CD4-positive, alpha-beta T cell treated with Interferon gamma for 1 hour (primary cell): ENCODE results near the gene ZSWIM3.
A peak's percentile ranks its signal among the peaks of the same experiment; 100 is the strongest.
"Not testable (repeated sequence)": the region's sequence is repeated elsewhere in the genome, so short reads cannot be mapped to it uniquely, and the experiment has no call there.

Source experiments
- DNase-seq: peaks from one replicate; pipeline ENCODE4 v3.0.0-alpha.2; 2020

The ZSWIM3 gene

DNA sequence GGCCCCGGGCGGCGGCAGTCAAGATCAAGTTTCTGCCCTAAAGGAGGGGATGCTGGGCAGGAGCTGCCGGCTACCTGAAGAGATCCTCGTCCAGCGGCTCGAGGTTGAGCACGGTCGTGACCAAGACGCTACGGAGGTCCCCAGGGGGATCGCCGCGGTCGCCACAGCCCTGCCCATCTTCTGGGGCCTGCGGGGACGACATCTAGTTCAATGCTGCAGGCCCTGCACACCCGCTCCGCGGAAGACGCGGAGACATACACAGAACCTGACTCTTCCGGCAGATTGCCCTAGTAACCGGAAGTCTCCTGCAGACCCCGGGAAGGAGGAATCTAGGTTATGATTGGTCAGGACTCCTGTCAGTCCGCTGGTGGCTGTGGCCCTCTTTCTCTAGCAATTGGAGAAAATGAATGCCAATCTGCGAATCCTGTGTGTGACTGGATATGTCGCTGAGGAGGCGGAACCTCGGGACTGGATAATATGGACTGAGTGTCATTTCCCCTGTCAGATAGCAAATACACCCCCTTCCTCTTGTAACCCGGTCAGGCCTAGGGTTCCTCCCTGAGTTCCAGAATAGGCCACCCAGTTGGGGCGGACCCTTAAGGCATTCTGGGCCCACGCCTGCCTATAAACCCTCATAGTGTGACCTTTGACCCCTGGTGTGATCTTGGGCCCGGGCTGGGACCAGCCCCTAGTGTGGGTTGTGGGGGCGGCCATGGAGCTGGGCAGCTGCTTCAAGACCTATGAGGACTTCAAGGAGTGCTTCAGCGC lies at the start of gene ZSWIM3, which contains the start of gene ACOT8:
Gene ZSWIM3, plus strand, starts transcription at position 501 of the 768 bp plus-strand sequence. Its CDS starts 212 bp downstream, at position 713.
Gene ACOT8, minus strand, starts transcription at position 279 of the 768 bp plus-strand sequence. Its CDS starts 77 bp downstream, at position 202.
- peak; percentile 97 for DNase-seq

DNA sequence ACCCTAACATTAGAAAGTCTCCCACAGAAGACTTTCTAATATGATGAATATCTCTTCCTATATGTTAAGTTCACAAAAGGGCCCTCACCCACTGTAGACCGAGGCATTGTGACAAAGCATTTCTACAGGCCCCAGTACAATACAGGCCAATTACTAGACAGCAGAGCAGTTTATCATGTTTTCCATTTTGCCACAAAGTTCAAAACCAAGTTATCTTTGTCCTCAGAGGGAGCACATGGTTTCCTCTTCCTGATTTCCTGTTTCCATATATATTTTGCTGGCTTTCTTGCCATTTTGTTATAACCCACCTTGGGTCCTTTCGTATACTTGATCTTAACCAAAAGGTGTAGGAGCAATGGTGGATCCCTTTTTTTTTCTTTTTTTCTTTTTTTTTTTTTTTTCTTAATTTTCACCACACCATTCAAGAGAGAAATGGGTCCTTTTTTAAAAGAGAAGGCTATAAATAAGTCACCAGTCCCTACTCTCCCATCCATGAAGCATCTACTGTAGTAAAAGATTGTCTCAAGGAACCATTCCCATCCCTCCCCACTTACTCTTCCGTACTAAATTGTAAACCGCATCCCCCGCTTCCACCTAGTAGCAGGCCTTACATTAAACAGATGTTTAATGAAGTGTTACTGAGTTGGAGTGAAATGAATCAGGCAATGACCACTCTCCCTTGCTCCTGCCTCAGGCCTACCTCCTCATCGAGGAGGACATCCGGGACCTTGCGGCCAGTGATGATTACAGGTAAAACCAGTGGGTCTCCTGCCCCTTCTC lies 47.0 kb upstream of the ZSWIM3 start:
- DNase-seq: no peak

GRCh38 chr20:45812157-45813005 lies 45.0 kb upstream of the ZSWIM3 start, which contains the start of gene UBE2C:
Gene UBE2C (plus strand): TSS chr20:45812644. CDS start chr20:45812696, 52 bp downstream.
- DNase-seq: peak; percentile 95

- no peak for DNase-seq
These were observed 44.4 kb upstream of the ZSWIM3 start for GRCh38 chr20:45813006-45813340.

DNA sequence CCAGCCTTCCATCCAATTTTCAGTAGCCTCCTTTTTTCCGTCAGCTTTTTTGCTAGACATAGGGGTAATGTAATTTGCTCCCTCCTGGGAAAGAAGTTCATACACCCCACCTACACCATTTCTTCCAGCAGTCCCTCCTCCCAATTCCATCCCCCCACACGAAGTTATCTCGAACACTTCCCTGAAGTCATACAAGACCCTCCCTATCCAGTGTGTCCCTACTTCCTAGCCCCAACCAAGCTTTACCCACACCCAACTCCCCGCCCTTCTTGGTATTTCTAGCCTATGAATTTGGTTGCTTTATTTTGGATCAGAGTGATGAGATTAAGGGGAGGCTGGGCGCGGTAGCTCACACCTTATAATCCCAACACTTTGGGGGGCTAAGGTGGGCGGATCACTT lies 43.9 kb upstream of the ZSWIM3 start:
- DNase-seq: no peak

DNA sequence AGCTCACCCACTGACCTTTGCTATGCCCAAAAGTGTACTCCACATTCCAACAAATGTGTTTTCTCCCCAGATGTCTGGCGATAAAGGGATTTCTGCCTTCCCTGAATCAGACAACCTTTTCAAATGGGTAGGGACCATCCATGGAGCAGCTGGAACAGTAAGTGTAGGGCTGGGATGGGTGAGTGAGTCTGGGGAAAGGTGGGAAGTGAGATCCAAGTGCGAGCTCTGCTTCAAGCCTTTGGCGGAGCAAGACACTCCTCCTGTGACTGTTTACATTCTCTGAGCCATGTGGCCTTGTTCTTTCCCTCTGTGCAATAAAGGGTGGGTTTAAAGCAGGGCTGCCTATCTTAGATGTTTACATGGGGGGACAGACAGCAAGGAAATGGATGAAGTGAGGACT lies 43.1 kb upstream of the ZSWIM3 start:
- no peak for DNase-seq

GRCh38 chr20:45816951-45817350 lies 40.5 kb upstream of the ZSWIM3 start:
- DNase-seq: no peak

GRCh38 chr20:45817376-45818194 lies 39.8 kb upstream of the ZSWIM3 start:
- DNase-seq: no peak

DNA sequence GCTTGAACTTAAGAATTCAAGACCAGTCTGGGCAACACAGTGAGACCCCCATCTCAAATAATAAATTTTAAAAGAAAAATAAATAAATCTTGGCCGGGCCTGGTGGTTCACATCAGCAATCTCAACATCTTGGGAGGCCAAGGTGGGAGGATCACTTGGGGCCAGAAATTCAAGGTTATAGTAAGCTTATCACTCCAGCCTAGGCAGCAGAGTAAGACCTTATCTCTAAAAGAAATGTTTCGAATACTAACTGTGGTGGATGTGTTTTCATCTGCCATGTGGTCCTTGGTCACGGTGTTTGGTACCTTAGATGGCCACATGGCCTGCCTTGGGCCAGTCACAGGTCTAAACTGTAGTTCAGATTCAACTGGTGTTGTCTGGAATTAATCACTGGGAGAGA lies 39.2 kb upstream of the ZSWIM3 start:
- no peak for DNase-seq

GRCh38 chr20:45819466-45819865 lies 37.9 kb upstream of the ZSWIM3 start:
- DNase-seq: no peak

DNA sequence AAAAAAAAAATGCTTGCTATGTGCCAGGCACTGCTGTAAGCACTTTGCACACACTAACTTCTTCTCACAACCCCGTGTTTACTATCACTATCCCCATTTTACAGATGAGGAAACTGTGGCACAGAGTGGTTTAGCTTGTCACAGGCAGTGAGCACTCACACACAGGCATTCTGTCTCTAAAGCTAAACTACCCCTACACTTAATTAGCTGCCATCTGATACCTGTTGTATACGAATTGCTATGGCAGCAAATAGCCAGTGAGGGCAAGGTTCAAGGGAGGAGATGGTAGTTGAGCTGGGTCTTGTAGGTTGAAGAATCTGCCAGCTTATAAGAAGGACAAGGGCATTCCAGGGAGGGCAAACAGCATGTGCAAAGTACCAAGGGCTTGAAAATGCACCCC lies 35.5 kb upstream of the ZSWIM3 start:
- DNase-seq: no peak

DNA sequence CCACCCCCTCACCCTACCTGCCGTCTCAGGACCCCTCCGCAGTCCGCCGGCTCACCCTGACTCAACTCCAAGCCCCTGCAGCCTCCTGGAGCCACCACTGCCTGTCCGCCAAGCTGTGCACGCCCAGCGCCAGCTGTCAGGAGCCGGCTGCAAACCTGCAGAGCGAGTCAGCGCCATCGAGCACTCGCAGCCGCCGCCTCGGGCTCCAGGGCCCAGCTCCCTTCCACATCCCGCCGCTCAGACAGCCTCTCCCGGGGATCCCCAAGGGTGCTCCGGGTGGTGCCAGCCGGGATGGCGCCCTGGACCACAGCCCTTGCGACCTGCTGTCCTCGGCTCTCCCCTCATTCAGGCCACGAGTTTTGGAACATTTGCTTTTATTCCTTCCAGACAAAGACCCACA lies 34.6 kb upstream of the ZSWIM3 start:
- no peak for DNase-seq

DNA sequence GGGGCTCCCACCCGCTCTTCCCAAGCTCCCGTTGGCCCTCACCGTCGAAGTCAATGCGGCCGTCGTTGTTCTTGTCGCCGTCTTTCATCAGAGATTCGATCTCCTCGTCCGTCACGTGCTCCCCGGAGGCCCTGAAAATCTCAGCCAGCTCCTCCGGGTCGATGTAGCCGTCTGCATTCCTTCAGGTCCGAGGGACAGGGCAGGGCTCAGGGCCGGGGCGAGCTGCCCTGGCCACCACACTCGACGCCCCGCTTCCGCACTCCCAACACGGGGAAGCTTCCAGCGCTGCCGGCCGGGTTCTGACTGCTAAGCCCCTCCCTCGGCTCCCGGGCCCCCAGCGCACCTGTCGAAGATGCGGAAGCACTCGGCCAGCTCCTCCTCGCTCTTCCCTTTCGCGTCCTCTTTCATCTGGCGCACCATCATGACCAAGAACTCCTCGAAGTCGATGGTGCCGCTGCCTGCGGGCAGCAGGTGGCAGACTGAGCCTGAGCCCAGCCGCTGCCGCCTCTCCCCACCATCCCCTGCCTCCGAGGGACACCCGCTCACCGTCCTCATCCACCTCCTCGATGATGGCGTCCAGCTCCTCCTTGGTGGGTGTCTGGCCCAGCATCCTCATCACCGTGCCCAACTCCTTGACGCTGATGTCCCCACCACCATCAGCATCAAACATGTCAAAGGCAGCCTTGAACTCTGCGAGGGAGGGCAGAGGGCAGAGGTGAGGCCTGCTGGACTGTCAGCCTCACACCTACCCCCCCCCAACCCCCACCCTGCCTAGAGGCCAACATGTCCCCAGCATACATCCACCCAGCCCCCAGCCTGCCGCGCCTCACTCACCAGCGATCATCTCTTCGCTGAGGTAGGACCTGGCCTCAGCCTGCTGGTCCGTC lies 33.2 kb upstream of the ZSWIM3 start:
- DNase-seq: peak; percentile 55

DNA sequence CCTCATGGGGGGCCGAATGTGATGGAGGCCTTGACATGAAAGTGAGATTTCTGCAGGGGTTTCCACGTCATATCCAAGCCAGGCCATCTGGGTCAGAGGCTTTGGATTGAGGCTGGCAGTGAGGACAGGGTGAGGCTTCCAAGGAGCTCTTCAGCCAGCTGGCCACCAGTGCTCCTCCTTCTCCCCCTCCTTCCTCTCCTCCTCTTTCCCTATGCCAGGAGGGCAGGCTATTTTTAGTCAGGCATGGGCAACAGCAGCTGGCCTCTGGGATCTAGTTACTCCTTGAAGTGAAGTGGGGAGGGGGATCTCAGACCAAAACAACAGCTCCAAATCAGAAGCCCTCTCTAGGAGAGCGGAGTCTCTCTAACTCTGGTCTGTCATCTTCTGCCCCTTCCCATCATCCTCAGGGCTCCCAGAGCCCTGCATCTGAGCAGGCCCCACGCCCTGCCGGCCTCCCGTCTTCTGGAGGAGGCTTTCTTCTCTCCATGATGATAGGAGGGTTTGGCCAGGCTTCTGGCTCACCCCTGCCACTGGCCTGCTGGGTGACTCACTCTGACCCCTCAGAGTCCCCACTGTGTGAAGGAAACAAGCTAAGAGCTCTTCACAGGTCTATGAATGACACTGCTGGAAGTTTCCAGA lies 30.9 kb upstream of the ZSWIM3 start:
- DNase-seq: no peak

DNA sequence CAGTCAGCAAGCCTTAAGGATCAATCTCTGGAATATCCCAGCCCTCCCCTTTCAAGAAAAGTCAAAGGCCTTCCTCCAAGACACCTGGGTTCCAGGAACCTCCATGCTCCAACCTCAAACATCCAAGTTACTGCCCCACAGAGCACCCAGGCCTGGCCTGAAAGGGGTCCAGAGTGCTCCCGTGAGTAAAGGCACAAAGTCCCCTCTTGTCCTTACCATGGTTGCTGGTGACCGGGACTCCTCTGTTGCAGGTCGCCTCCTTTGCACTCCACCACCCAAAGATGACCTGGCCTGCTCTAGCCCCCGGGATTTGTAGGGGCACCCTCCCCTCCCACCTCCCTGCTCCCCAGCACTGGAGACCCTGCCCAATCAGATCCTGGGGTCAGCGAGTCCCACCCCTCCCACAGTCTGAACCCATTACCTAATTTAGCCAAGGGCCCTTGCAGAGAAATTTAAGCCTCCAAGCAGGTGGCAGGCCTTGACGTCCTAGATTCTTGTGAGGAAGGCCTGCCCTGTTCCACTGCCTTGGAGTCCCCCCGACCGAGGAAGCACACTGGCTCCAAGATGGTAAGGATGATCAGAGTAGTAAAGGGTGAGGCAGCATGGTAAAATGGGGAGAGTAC lies 30.3 kb upstream of the ZSWIM3 start, which contains the start of gene TNNC2:
Gene TNNC2, minus strand, starts transcription at position 283 of the 623 bp plus-strand sequence. Its CDS starts 64 bp downstream, at position 219.
- no peak for DNase-seq

- no peak for DNase-seq
These were observed 29.7 kb upstream of the ZSWIM3 start for GRCh38 chr20:45827712-45828111.

- no peak for DNase-seq
These were observed 28.8 kb upstream of the ZSWIM3 start for GRCh38 chr20:45828589-45828988.

DNA sequence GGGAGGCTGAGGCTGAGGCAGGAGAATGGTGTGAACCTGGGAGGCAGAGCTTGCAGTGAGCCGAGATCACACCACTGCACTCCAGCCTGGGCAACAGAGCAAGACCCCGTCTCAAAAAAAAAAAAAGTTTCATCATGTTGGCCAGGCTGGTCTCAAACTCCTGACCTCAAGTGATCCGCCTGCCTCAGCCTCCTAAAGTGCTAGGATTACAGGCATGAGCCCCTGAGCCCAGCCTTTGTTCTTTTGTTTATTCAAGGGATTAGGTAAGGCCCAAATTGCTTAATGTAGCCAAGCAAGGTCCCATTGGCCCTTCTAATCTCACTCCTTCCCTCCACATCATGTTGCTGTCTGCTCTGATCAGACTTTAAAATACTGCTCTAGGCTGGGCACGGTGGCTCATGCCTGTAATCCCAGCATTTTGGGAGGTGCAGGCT lies 27.7 kb upstream of the ZSWIM3 start:
- DNase-seq: not testable (repeated sequence)

DNA sequence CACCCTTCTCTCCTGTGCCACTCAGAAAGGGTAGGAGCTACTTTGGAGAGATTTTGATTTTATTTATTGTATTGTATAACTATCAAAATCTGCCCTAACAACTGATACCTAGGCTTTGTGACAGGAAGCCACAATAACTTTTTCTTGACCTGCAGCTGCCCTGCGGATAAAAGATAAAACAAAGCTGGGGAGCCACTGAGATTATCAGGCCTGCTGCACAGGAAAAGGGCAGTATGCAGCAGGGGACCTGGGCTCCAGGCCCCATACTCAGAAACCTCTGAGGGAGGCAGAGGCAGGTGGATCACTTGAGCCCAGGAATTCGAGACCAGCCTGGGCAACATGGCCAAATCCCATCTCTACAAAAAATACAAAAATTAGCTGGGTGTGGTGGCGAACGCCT lies 24.8 kb upstream of the ZSWIM3 start:
- DNase-seq: no peak
